ENCODE measurements around the gene MTMR6. TPM values are rescaled to one million over a fixed set of nuclear protein-coding genes. Genes with fewer than 3 reads are reported as not detected.

The MTMR6 gene
- polyA plus RNA-seq, 10 donors = 9.8 to 13.7 (median 12.4) TPM

GRCh38 chr13:25222740-25223139 lies 64.5 kb downstream of the MTMR6 start:
- DNase-seq = no peak

GRCh38 chr13:25218019-25218418 lies 69.3 kb downstream of the MTMR6 start:
- DNase-seq = no peak

- DNase-seq = no peak
These were observed 70.0 kb downstream of the MTMR6 start for GRCh38 chr13:25217023-25217885.

GRCh38 chr13:25215253-25215575 lies 72.1 kb downstream of the MTMR6 start:
- no peak for DNase-seq

- DNase-seq = peak; percentile 51 to 89 (median 55)
These were observed 72.6 kb downstream of the MTMR6 start for GRCh38 chr13:25214491-25215252.

- DNase-seq = peak in 1 of 3 donors; percentile 13
These were observed 73.6 kb downstream of the MTMR6 start for GRCh38 chr13:25213715-25214114.

GRCh38 chr13:25210842-25211569 lies 76.3 kb downstream of the MTMR6 start:
- no peak for DNase-seq

GRCh38 chr13:25207291-25207810 lies 79.9 kb downstream of the MTMR6 start:
- peak; percentile 13 to 53 (median 26) for DNase-seq

GRCh38 chr13:25204863-25205262 lies 82.4 kb downstream of the MTMR6 start:
- no peak for DNase-seq

- no peak for DNase-seq
These were observed 84.1 kb downstream of the MTMR6 start for GRCh38 chr13:25203127-25203740.

- no peak for DNase-seq
These were observed 86.5 kb downstream of the MTMR6 start for GRCh38 chr13:25200783-25201182.

GRCh38 chr13:25198647-25199046 lies 88.6 kb downstream of the MTMR6 start:
- DNase-seq = no peak

GRCh38 chr13:25196971-25197370 lies 90.3 kb downstream of the MTMR6 start:
- DNase-seq = no peak

Other genes with a start within 250 kb of the MTMR6 start
- under 1 TPM; 0.25 to 0.73 (median 0.56) TPM for gene PABPC3, start 191.4 kb downstream of the MTMR6 start, polyA plus RNA-seq (ENCODE audit: insufficient read length in 10 of 10)
- gene AMER2, start 115.2 kb downstream of the MTMR6 start, polyA plus RNA-seq (ENCODE audit: insufficient read length in 10 of 10) = under 1 TPM; 0.03 to 0.50 (median 0.06) TPM
- gene NUP58, start 14.1 kb upstream of the MTMR6 start, polyA plus RNA-seq (ENCODE audit: insufficient read length in 10 of 10) = 10 to 100 TPM; 27.5 to 50.3 (median 37.0) TPM
- 1 to 10 TPM; 1.5 to 3.6 (median 2.2) TPM for gene ATP8A2, start 84.5 kb upstream of the MTMR6 start, polyA plus RNA-seq (ENCODE audit: insufficient read length in 10 of 10)